Calu3 (cell line): ENCODE data around the gene TACR3. TPM values are rescaled to one million over a fixed set of nuclear protein-coding genes. Genes with fewer than 3 reads are reported as not detected.

Experiments
- BruUV-seq: library from RNA; stranded (reverse); fragments of 400-500 nt; replicated peaks from 2 replicates; lab custom pipeline; 2021; lab: Mats Ljungman, UMichigan
- CTCF ChIA-PET: fragments of 300-600 bp; sonication (Branson Sonifier 250); formaldehyde crosslinking; loops from one replicate; lab custom pipeline; 2022; ENCODE audit warnings: antibody characterized with exemption; lab: Charles Lee
- DNase-seq: peaks from one replicate; pipeline ENCODE4 v3.0.0; 2022
- H3K27ac Mint-ChIP-seq: one replicate; pipeline ENCODE4 v1.8.0; 2022; ENCODE audit warnings: mixed read lengths; ENCODE audit not compliant: unreplicated experiment
- H3K27me3 Mint-ChIP-seq: one replicate; pipeline ENCODE4 v1.8.0; 2022; ENCODE audit warnings: mixed read lengths; ENCODE audit not compliant: unreplicated experiment
- H3K36me3 Mint-ChIP-seq: one replicate; pipeline ENCODE4 v1.8.0; 2022; ENCODE audit warnings: mild to moderate bottlenecking, moderate library complexity, mixed read lengths; ENCODE audit not compliant: insufficient read depth, unreplicated experiment
- H3K4me1 Mint-ChIP-seq: one replicate; pipeline ENCODE4 v1.8.0; 2022; ENCODE audit warnings: mild to moderate bottlenecking, low read depth, mixed read lengths; ENCODE audit not compliant: unreplicated experiment
- H3K4me3 Mint-ChIP-seq: one replicate; pipeline ENCODE4 v1.8.0; 2022; ENCODE audit warnings: mild to moderate bottlenecking, low read depth, moderate library complexity, mixed read lengths; ENCODE audit not compliant: unreplicated experiment
- H3K9me3 Mint-ChIP-seq: one replicate; pipeline ENCODE4 v1.8.0; 2022; ENCODE audit warnings: low read depth, mixed read lengths; ENCODE audit not compliant: unreplicated experiment
- intact Hi-C: fragments of 100-400 bp; cut with micrococcal nuclease; formaldehyde crosslinking; loops from one replicate; pipeline ENCODE4 v1.10.0; 2022; ENCODE audit not compliant: unreplicated experiment
- total RNA-seq: library from RNA; stranded (reverse); gene quantifications from 2 replicates; pipeline ENCODE4 v1.2.3, GENCODE V29; 2022
- TF ChIP-seq, protein P1 (sequence below): fragments of 200-600 bp; IDR thresholded peaks from one replicate; pipeline ENCODE4 v1.8.0; 2022; ENCODE audit warnings: antibody characterized with exemption; ENCODE audit not compliant: unreplicated experiment

TACR3 gene
- total RNA-seq, 1 experiment from 2014 or later, result not detected

DNA sequence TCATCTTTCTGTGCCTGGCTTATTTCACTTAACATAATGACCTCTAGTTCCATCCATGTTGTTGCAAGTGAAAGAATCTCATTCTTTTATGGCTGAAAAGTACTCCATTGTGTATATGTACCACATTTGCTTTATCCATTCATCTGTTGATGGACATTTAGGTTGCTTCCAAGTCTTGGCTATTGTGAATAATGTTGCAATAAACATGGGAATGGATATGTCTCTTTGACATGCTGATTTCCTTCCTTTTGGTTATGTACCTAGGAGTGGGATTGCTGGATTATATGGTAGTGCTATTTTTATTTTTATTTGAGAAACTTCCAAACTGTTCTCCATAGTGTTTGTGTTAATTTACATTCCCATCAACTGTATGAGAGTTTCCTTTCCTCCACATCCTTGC, 71.2 kb downstream of the TACR3 start:
- Mint-ChIP-seq H3K27me3 (no peaks in the 10 kb centered on the region), H3K4me1 (no peaks in the 10 kb centered on the region), H3K36me3 (no peaks in the 10 kb centered on the region), H3K4me3 (no peak overlapping the region), H3K9me3 (no peaks in the 10 kb centered on the region), H3K27ac (no peak overlapping the region)
- BruUV-seq, result no TSS peak
- DNase-seq, result no peak
- CTCF ChIA-PET, result no interaction called here
- TF ChIP-seq, protein P1, sequence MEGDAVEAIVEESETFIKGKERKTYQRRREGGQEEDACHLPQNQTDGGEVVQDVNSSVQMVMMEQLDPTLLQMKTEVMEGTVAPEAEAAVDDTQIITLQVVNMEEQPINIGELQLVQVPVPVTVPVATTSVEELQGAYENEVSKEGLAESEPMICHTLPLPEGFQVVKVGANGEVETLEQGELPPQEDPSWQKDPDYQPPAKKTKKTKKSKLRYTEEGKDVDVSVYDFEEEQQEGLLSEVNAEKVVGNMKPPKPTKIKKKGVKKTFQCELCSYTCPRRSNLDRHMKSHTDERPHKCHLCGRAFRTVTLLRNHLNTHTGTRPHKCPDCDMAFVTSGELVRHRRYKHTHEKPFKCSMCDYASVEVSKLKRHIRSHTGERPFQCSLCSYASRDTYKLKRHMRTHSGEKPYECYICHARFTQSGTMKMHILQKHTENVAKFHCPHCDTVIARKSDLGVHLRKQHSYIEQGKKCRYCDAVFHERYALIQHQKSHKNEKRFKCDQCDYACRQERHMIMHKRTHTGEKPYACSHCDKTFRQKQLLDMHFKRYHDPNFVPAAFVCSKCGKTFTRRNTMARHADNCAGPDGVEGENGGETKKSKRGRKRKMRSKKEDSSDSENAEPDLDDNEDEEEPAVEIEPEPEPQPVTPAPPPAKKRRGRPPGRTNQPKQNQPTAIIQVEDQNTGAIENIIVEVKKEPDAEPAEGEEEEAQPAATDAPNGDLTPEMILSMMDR, result no peak
- intact Hi-C loops, result no loop called here

DNA sequence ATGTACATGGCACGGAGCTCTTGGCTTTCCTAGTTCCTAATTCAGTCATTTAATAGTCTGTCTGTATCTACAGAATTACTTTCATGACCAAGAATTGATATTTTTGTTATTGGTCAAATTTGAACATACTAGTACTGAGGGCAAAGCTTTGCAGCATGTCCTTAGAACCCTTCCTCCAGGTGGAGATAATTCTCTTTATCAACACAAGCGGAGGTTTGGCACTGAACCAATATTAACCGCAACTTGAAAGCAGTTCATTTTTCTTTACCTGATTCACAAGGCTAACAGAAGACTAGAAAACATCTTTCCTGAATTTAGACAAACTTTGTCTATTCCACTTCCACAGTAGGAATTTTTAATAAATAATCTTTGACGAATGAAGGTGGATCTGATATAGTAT, 73.8 kb downstream of the TACR3 start:
- no peak overlapping the region for H3K4me3 Mint-ChIP-seq
- no peaks in the 10 kb centered on the region for H3K36me3 Mint-ChIP-seq
- no peak for DNase-seq
- no peaks in the 10 kb centered on the region for H3K9me3 Mint-ChIP-seq
- TF ChIP-seq, protein P1, result no peak
- intact Hi-C loops, result no loop called here
- H3K4me1 Mint-ChIP-seq, result no peaks in the 10 kb centered on the region
- H3K27me3 Mint-ChIP-seq, result no peaks in the 10 kb centered on the region
- BruUV-seq, result no TSS peak
- CTCF ChIA-PET, result no interaction called here
- no peak overlapping the region for H3K27ac Mint-ChIP-seq

DNA sequence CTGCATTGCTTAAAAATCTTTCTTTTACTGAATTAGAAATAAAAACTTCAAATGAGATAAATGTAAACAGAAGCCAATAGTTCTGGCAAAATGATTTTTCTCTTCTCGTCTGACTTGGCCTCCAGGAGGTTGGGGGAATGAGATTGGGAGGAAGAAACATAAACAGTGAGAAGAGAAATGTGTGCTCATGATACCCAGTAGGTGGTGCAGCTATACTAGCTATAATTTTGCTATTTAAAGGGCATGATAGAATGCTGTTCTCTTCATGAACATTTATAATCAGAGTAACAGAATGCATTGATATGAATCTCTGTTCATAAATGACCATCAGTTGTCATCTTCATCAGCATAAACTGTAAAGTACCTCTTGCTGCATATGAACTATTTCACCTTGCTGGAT, 85.5 kb downstream of the TACR3 start:
- no TSS peak for BruUV-seq
- H3K4me1 Mint-ChIP-seq, result no peaks in the 10 kb centered on the region
- no peaks in the 10 kb centered on the region for H3K9me3 Mint-ChIP-seq
- no peaks in the 10 kb centered on the region for H3K27me3 Mint-ChIP-seq
- no peak overlapping the region for H3K4me3 Mint-ChIP-seq
- TF ChIP-seq, protein P1, result no peak
- no peak overlapping the region for H3K27ac Mint-ChIP-seq
- CTCF ChIA-PET, result interaction anchor here (0.5 to 1.4 kb wide), 4 partner anchors 152 to 463 kb away, joined by 3 to 4 read pairs (median 4); no protein-coding TSS in a partner anchor
- intact Hi-C loops, result loop anchor here (2.0 to 10.0 kb wide), 3 partner anchors 153 to 432 kb away; no protein-coding TSS in a partner anchor
- H3K36me3 Mint-ChIP-seq, result no peaks in the 10 kb centered on the region
- no peak for DNase-seq

DNA sequence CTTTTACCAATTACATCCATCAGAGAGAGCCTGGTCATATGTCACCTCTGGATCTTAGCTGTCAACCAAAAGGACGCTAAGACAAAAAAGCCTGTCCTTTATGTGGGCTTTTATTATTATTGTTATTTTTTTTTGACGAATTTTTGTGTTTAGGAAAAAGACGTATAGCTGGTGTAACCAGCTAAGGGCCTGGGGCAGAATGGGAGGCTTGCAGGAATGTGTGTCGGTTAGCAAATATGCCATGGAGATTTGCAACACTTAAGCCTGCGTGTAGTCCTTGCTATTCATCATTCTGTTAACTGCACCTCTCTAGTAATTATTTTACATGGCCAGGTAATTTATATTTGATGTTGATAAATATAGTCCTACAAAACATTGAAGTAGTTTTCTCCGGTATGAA, 93.5 kb downstream of the TACR3 start:
- BruUV-seq, result no TSS peak
- Mint-ChIP-seq H3K36me3 (no peaks in the 10 kb centered on the region), H3K27me3 (no peaks in the 10 kb centered on the region), H3K9me3 (no peaks in the 10 kb centered on the region), H3K4me1 (no peaks in the 10 kb centered on the region), H3K27ac (no peak overlapping the region), H3K4me3 (no peak overlapping the region)
- CTCF ChIA-PET, result no interaction called here
- TF ChIP-seq, protein P1, result no peak
- DNase-seq, result no peak
- intact Hi-C loops, result no loop called here
